Activated naive CD8-positive, alpha-beta T cell (primary cell): Measurements from ENCODE around the gene ABHD12.
A peak's percentile ranks its signal among the peaks of the same experiment; 100 is the strongest.

Experiments
- H3K27ac Mint-ChIP-seq: one replicate; pipeline ENCODE4 v1.8.0; 2021; ENCODE audit warnings: mixed read lengths
- H3K27me3 Mint-ChIP-seq: one replicate; pipeline ENCODE4 v1.8.0; 2021; ENCODE audit warnings: mixed read lengths
- H3K36me3 Mint-ChIP-seq: one replicate; pipeline ENCODE4 v1.8.0; 2021; ENCODE audit warnings: mixed read lengths
- H3K4me1 Mint-ChIP-seq: one replicate; pipeline ENCODE4 v1.8.0; 2021; ENCODE audit warnings: low read depth, mixed read lengths
- H3K4me3 Mint-ChIP-seq: one replicate; pipeline ENCODE4 v1.8.0; 2021; ENCODE audit warnings: mild to moderate bottlenecking, mixed read lengths
- H3K9me3 Mint-ChIP-seq: one replicate; pipeline ENCODE4 v1.8.0; 2021; ENCODE audit warnings: low read depth, mixed read lengths

The ABHD12 gene

GRCh38 chr20:25397821-25398220, 7.2 kb upstream of the ABHD12 start:
- Mint-ChIP-seq H3K36me3 (peaks cover 4% of the 10 kb centered on the region), H3K27ac (no peak overlapping the region), H3K4me3 (no peak overlapping the region), H3K9me3 (peaks cover 4% of the 10 kb centered on the region), H3K27me3 (no peaks in the 10 kb centered on the region), H3K4me1 (no peaks in the 10 kb centered on the region)

- Mint-ChIP-seq H3K36me3 (no peaks in the 10 kb centered on the region), H3K9me3 (no peaks in the 10 kb centered on the region), H3K27me3 (no peaks in the 10 kb centered on the region), H3K4me3 (no peak overlapping the region), H3K27ac (no peak overlapping the region), H3K4me1 (no peaks in the 10 kb centered on the region)
Measured at GRCh38 chr20:25397096-25397495, 6.5 kb upstream of the ABHD12 start.

- no peaks in the 10 kb centered on the region for H3K9me3 Mint-ChIP-seq
- no peaks in the 10 kb centered on the region for H3K27me3 Mint-ChIP-seq
- no peak overlapping the region for H3K27ac Mint-ChIP-seq
- H3K4me3 Mint-ChIP-seq: no peak overlapping the region
- H3K36me3 Mint-ChIP-seq: no peaks in the 10 kb centered on the region
- H3K4me1 Mint-ChIP-seq: peaks cover 5% of the 10 kb centered on the region
Measured at GRCh38 chr20:25394996-25395395, 4.4 kb upstream of the ABHD12 start.

- no peaks in the 10 kb centered on the region for H3K9me3 Mint-ChIP-seq
- no peak overlapping the region for H3K4me3 Mint-ChIP-seq
- H3K27me3 Mint-ChIP-seq: no peaks in the 10 kb centered on the region
- no peak overlapping the region for H3K27ac Mint-ChIP-seq
- peaks cover 8% of the 10 kb centered on the region for H3K4me1 Mint-ChIP-seq
- H3K36me3 Mint-ChIP-seq: peaks cover under 1% of the 10 kb centered on the region
Measured at GRCh38 chr20:25394276-25394675, 3.6 kb upstream of the ABHD12 start.

- Mint-ChIP-seq H3K36me3 (peaks cover 2% of the 10 kb centered on the region), H3K4me3 (peak overlapping the region; percentile 89), H3K27me3 (no peaks in the 10 kb centered on the region), H3K9me3 (no peaks in the 10 kb centered on the region), H3K4me1 (peaks cover 17% of the 10 kb centered on the region), H3K27ac (no peak overlapping the region)
Measured at GRCh38 chr20:25389858-25390537, 637 bp downstream of the ABHD12 start.

- Mint-ChIP-seq H3K9me3 (no peaks in the 10 kb centered on the region), H3K4me3 (peak overlapping the region; percentile 89), H3K27ac (peak overlapping the region; percentile 58), H3K4me1 (peaks cover 17% of the 10 kb centered on the region), H3K27me3 (no peaks in the 10 kb centered on the region), H3K36me3 (peaks cover 2% of the 10 kb centered on the region)
Measured at GRCh38 chr20:25389401-25389857, 1.2 kb downstream of the ABHD12 start.

- H3K4me1 Mint-ChIP-seq: peaks cover 28% of the 10 kb centered on the region
- H3K36me3 Mint-ChIP-seq: peaks cover 11% of the 10 kb centered on the region
- no peak overlapping the region for H3K27ac Mint-ChIP-seq
- no peak overlapping the region for H3K4me3 Mint-ChIP-seq
- H3K27me3 Mint-ChIP-seq: no peaks in the 10 kb centered on the region
- H3K9me3 Mint-ChIP-seq: no peaks in the 10 kb centered on the region
Measured at GRCh38 chr20:25382704-25383370, 7.8 kb downstream of the ABHD12 start.

- Mint-ChIP-seq H3K27ac (no peak overlapping the region), H3K36me3 (peaks cover 11% of the 10 kb centered on the region), H3K4me3 (no peak overlapping the region), H3K9me3 (no peaks in the 10 kb centered on the region), H3K27me3 (no peaks in the 10 kb centered on the region), H3K4me1 (peaks cover 27% of the 10 kb centered on the region)
Measured at GRCh38 chr20:25380945-25381614, 9.6 kb downstream of the ABHD12 start.

GRCh38 chr20:25378884-25379733, 11.5 kb downstream of the ABHD12 start:
- no peaks in the 10 kb centered on the region for H3K27me3 Mint-ChIP-seq
- no peaks in the 10 kb centered on the region for H3K9me3 Mint-ChIP-seq
- H3K4me1 Mint-ChIP-seq: peaks cover 29% of the 10 kb centered on the region
- no peak overlapping the region for H3K4me3 Mint-ChIP-seq
- H3K36me3 Mint-ChIP-seq: peaks cover 18% of the 10 kb centered on the region
- no peak overlapping the region for H3K27ac Mint-ChIP-seq

- Mint-ChIP-seq H3K9me3 (no peaks in the 10 kb centered on the region), H3K27me3 (no peaks in the 10 kb centered on the region), H3K27ac (no peak overlapping the region), H3K4me1 (peaks cover 29% of the 10 kb centered on the region), H3K4me3 (no peak overlapping the region), H3K36me3 (peaks cover 21% of the 10 kb centered on the region)
Measured at GRCh38 chr20:25378189-25378883, 12.3 kb downstream of the ABHD12 start.

GRCh38 chr20:25376886-25377285, 13.7 kb downstream of the ABHD12 start:
- H3K27ac Mint-ChIP-seq: no peak overlapping the region

GRCh38 chr20:25376236-25376635, 14.4 kb downstream of the ABHD12 start:
- Mint-ChIP-seq H3K9me3 (no peaks in the 10 kb centered on the region), H3K36me3 (peaks cover 14% of the 10 kb centered on the region), H3K27ac (no peak overlapping the region), H3K4me1 (peaks cover 26% of the 10 kb centered on the region), H3K4me3 (no peak overlapping the region), H3K27me3 (no peaks in the 10 kb centered on the region)

More at GRCh38 chr20:25376886-25377285, 13.7 kb downstream of the ABHD12 start:
- H3K27me3 Mint-ChIP-seq: no peaks in the 10 kb centered on the region
- H3K36me3 Mint-ChIP-seq: peaks cover 16% of the 10 kb centered on the region
- H3K9me3 Mint-ChIP-seq: no peaks in the 10 kb centered on the region
- H3K4me1 Mint-ChIP-seq: peaks cover 23% of the 10 kb centered on the region
- no peak overlapping the region for H3K4me3 Mint-ChIP-seq

GRCh38 chr20:25374842-25375241, 15.8 kb downstream of the ABHD12 start:
- H3K27me3 Mint-ChIP-seq: no peaks in the 10 kb centered on the region
- H3K27ac Mint-ChIP-seq: no peak overlapping the region
- H3K36me3 Mint-ChIP-seq: peaks cover 11% of the 10 kb centered on the region
- no peaks in the 10 kb centered on the region for H3K9me3 Mint-ChIP-seq
- H3K4me3 Mint-ChIP-seq: no peak overlapping the region
- peaks cover 18% of the 10 kb centered on the region for H3K4me1 Mint-ChIP-seq
